ENCODE results near the gene MEOX1. TPM values are rescaled to one million over a fixed set of nuclear protein-coding genes. Genes with fewer than 3 reads are reported as not detected.

Gene MEOX1
- total RNA-seq, 1 experiment from 2014 or later: not detected

GRCh38 chr17:43645450-43645764 lies 16.3 kb downstream of the MEOX1 start (continued):
- TF ChIP-seq AR (CRISPR knock-in tag; IDR thresholded peaks at IDR 0.05) (no peak), ZBTB21 (CRISPR knock-in tag; IDR thresholded peaks at IDR 0.05; ENCODE audit: borderline replicate concordance) (no peak), GRHL2 (CRISPR knock-in tag; IDR thresholded peaks at IDR 0.05; ENCODE audit: insufficient replicate concordance, severe bottlenecking) (no peak), E2F1 (CRISPR knock-in tag; IDR thresholded peaks at IDR 0.05) (no peak), TP53 (CRISPR knock-in tag; IDR thresholded peaks at IDR 0.05) (no peak), HMGXB4 (CRISPR knock-in tag; IDR thresholded peaks at IDR 0.05) (no peak)

GRCh38 chr17:43644081-43644480 lies 17.6 kb downstream of the MEOX1 start:
- no peak for DNase-seq (ENCODE audit: low spot score)
- Mint-ChIP-seq H3K4me3 (no peak overlapping the region; the same call in 1 of the 2 replicates), H3K9me3 (no peaks in the 10 kb centered on the region), H3K4me1 (peaks cover 18% of the 10 kb centered on the region), H3K27me3 (ENCODE audit: low read depth) (peaks cover 10% of the 10 kb centered on the region), H3K36me3 (no peaks in the 10 kb centered on the region), H3K27ac (no peak overlapping the region)
- ChIA-PET CTCF (interaction anchor here (1.1 to 3.4 kb wide), 3 partner anchors 8 to 69 kb away, joined by 3 to 13 read pairs (median 4); no protein-coding TSS in a partner anchor), POLR2A (interaction anchor here (0.6 kb wide), 1 partner anchor 55 kb away, joined by 3 read pairs; no protein-coding TSS in a partner anchor)
- no peak for ATAC-seq
- TF ChIP-seq PREB (CRISPR knock-in tag; IDR thresholded peaks at IDR 0.05; ENCODE audit: borderline replicate concordance): no peak
- no peak for TF ChIP-seq ELF4 (CRISPR knock-in tag; IDR thresholded peaks at IDR 0.05; ENCODE audit: low read depth)
- no peak for TF ChIP-seq NFYB (CRISPR knock-in tag; conservative IDR thresholded peaks at IDR 0.05; ENCODE audit: low read depth)
- TF ChIP-seq FOXK1 (CRISPR knock-in tag; IDR thresholded peaks at IDR 0.05): no peak
- TF ChIP-seq E2F5 (CRISPR knock-in tag; IDR thresholded peaks at IDR 0.05): no peak
- no peak for TF ChIP-seq ZNF423 (CRISPR knock-in tag; IDR thresholded peaks at IDR 0.05)
- no peak for TF ChIP-seq USF1 (CRISPR knock-in tag; IDR thresholded peaks at IDR 0.05)

GRCh38 chr17:43641416-43641815 lies 20.3 kb downstream of the MEOX1 start:
- Mint-ChIP-seq H3K36me3 (no peaks in the 10 kb centered on the region), H3K27ac (no peak overlapping the region), H3K4me1 (peaks cover 18% of the 10 kb centered on the region), H3K9me3 (no peaks in the 10 kb centered on the region), H3K4me3 (no peak overlapping the region), H3K27me3 (ENCODE audit: low read depth) (peaks cover 3% of the 10 kb centered on the region)
- POLR2A ChIA-PET: no interaction called here
- DNase-seq (ENCODE audit: low spot score): no peak
- ATAC-seq: no peak
- CTCF ChIA-PET: interaction anchor here (0.9 kb wide), 1 partner anchor 10 kb away, joined by 3 read pairs; no protein-coding TSS in a partner anchor
- TF ChIP-seq MLX (CRISPR knock-in tag; IDR thresholded peaks at IDR 0.05): no peak
